Fibroblast of villous mesenchyme (primary cell): ENCODE data around the gene GNAT1. TPM values are rescaled to one million over a fixed set of nuclear protein-coding genes. Genes with fewer than 3 reads are reported as not detected.

ENCODE experiments used
- DNase-seq: peaks from one replicate; pipeline ENCODE4 v3.0.0-alpha.2; 2010; ENCODE audit warnings: low read depth
- H3K4me3 ChIP-seq: 2 replicates; pipeline ENCODE4 v1.5.1; 2011; ENCODE audit warnings: low read depth, mild to moderate bottlenecking, low read length
- CTCF ChIP-seq: IDR thresholded peaks from 2 replicates; pipeline ENCODE4 v1.5.1; 2012; ENCODE audit warnings: low read depth, mild to moderate bottlenecking, low read length; ENCODE audit not compliant: insufficient read depth
- total RNA-seq: library from RNA; depleted of rRNA; stranded (reverse); fragments of >200 nt; gene quantifications from 2 replicates; pipeline ENCODE4 v1.2.3, GENCODE V29; 2012

GNAT1 gene
- total RNA-seq, 1 donor: not detected

- no peak for TF ChIP-seq CTCF
- DNase-seq: no peak
- no peak overlapping the region for H3K4me3 ChIP-seq
These were observed 5.3 kb upstream of the GNAT1 start for GRCh38 chr3:50186096-50186495.

DNA sequence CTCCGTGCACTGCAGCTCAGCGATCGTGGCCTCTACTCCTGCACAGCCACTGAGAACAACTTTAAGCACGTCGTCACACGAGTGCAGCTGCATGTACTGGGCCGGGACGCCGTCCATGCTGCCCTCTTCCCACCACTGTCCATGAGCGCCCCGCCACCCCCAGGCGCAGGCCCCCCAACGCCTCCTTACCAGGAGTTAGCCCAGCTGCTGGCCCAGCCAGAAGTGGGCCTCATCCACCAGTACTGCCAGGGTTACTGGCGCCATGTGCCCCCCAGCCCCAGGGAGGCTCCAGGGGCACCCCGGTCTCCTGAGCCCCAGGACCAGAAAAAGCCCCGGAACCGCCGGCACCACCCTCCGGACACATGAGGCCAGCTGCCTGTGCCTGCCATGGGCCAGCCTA is 3.7 kb upstream of the GNAT1 start:
- no peak overlapping the region for H3K4me3 ChIP-seq
- no peak for DNase-seq
- no peak for TF ChIP-seq CTCF

GRCh38 chr3:50189274-50189673 is 2.1 kb upstream of the GNAT1 start:
- DNase-seq: peak; percentile 77
- peak; percentile 93 for TF ChIP-seq CTCF
- no peak overlapping the region for H3K4me3 ChIP-seq

DNA sequence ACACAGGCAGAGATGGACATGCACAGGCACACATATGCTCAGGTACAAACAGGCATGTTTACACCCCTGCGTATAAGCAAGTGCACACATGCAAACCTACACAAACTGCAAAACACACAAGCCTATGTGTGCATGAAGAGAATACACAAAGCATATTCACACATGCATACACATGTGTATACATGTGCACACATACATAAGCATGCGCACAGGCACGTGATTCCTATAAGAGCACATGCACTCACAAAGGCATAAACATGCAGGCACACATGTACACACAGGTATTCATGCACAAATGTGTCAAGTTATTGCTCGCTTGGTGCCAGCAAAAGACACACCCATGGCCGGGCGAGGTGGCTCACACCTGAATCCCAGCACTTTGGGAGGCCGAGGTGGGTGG is 1.4 kb upstream of the GNAT1 start:
- no peak for DNase-seq
- TF ChIP-seq CTCF: no peak
- no peak overlapping the region for H3K4me3 ChIP-seq

- H3K4me3 ChIP-seq: no peak overlapping the region
- no peak for TF ChIP-seq CTCF
- no peak for DNase-seq
These were observed 714 bp downstream of the GNAT1 start for GRCh38 chr3:50192124-50192523.

- TF ChIP-seq CTCF: peak; percentile 94
- no peak overlapping the region for H3K4me3 ChIP-seq
- peak; percentile 60 for DNase-seq
These were observed 1.3 kb downstream of the GNAT1 start for GRCh38 chr3:50192689-50193141.

DNA sequence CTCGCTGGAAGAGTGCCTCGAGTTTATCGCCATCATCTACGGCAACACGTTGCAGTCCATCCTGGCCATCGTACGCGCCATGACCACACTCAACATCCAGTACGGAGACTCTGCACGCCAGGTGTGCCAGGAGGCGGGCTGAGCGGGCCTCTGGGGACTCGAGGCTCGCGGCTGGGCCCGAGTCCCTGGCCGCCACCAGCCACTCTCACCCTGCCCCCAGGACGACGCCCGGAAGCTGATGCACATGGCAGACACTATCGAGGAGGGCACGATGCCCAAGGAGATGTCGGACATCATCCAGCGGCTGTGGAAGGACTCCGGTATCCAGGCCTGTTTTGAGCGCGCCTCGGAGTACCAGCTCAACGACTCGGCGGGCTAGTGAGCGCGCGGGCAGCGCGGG is 1.9 kb downstream of the GNAT1 start:
- H3K4me3 ChIP-seq: no peak overlapping the region
- DNase-seq: no peak
- TF ChIP-seq CTCF: no peak
